Right lung (tissue), 5 donors: ENCODE results near the gene TCEA3. TPM values are rescaled to one million over a fixed set of nuclear protein-coding genes. Genes with fewer than 3 reads are reported as not detected.
A peak's percentile ranks its signal among the peaks of the same experiment; 100 is the strongest.

Source experiments
- DNase-seq, 2 donors: peaks; one replicate each; pipeline ENCODE4 v3.0.0-alpha.2; 2013
- polyA plus RNA-seq, 5 donors: library from polyadenylated mRNA; unstranded; fragments of 120-200 nt; gene quantifications; one replicate each; pipeline versions ENCODE4 v1.2.1 to v1.2.3, GENCODE V29; 2013; ENCODE audit warnings: inconsistent platforms in 1 of 5, low replicate concordance in 1 of 5; ENCODE audit not compliant: insufficient read length in 5 of 5, insufficient read depth in 1 of 5

The TCEA3 gene
- polyA plus RNA-seq, 5 donors: 15.2 to 39.8 (median 28.2) TPM

DNA sequence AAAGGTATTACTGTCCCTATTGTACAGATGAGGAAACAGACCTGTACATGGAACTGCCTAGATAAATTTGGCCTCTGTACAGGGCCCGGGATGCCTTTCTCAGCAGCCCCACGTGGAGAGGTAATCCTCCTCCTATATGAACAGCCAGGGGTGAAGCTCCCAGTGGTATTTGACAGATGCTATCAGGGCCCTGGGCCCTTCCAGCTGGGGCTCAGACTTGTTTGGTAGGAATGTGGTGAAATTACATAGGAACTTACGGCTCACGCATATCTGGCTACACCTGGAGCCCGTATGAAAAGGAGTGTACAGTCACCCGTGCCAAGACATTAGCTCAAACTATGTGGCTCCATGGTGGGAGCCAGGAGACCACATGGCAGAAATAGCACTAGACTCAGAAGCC is 24.8 kb upstream of the TCEA3 start:
- DNase-seq: no peak

DNA sequence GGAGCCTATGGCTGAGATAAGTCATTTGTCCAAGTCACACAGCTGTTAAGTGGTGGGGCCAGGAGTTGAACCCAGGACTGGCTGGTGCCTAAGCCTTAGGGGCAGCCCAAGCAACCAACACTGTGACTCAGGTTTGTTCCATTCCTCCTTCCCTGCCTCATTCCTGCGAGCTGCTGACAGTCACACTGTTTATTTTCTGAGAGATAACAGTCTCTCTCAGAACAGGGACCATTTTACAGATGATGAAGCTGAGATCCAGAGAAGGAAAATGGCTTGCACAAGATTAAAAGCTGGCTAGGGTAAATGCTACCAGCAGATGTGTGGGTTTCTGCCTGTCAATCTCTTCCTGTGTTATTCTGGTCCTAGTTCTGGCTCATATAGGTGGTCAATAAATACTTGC is 24.3 kb upstream of the TCEA3 start:
- no peak for DNase-seq

DNA sequence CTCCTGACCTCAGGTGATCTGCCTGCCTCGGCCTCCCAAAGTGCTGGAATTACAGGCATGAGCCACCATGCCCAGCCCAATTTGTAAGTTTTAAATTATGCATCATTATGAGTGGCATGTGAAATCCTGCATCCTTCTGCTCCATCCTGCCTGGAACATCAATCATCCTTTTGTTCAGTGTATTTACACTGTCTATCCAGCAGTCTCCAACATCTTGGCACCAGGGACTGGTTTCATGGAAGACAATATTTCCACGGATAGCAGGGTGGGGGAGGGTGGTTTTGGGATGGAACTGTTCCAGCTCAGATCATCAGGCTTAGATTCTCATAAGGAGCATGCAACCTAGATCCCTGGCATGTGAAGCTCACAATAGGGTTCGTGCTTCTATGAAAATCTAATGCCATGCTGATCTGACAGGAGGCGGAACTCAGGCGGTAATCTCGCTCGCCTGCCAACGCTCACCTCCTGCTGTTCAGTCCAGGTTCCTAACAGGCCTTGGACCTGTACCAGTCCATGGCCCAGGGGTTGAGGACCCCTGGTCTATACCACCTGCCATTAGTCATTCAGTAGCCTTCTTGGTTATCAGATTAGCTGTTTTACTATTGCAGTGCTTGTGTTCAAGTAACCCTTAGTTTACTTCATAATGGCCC is 22.2 kb upstream of the TCEA3 start:
- DNase-seq: no peak

DNA sequence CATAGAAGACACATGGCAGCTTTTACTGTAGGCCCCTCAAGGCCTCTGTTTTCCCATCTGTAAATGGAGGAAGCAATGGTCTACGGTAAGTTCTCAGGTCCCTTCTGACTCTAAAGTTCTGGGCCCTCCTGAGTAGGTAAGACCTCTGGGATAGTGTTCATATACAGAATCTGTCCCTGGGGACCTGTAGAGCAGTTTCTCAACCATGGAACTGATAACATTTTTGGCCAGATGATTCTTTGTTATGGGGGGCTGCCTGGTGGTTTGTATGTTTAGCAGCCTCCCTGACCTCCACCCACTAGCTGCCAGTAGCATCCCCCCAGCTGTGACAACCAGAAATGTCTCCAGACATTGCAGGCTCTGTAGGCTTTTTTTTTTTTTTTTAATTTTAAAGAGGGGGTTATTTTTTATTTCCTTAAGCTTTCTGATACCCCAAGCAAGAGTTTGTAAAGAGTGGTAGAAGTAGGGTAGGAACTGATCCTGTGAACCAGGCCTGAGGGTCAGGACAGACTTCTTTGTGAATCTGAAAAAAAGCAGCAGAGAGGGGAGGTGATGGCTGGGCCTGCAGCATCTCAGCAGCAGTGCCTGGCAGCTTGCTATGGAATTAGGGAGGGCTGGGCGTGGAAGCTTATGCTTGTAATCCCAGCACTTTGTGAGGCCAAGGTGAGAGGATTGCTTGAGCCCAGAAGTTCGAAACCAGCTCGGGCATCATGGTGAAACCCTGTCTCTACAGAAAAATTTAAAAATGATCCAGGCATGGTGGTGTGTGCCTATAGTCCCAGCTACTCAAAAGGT is 20.2 kb upstream of the TCEA3 start:
- DNase-seq: no peak

DNA sequence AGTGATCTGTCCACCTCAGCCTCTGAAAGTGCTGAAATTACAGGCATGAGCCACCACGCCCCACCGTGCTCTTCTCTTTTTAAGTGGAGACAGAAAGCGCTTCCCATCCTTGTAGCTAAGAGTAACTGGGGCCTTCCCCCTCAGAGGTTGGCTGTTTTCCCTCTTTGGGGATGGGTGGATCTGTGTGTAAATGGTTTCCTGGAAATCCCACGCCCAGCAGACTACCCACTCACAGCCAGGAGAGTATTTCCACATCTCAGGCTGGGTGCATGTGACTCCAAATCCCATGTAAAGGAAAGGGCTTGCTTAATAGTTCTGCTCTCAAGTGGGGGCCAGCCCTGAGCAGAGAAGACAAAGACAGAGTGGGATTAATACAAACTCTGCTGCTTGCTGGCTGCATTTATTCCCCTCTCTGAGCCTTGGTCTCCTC is 19.6 kb upstream of the TCEA3 start:
- no peak for DNase-seq

DNA sequence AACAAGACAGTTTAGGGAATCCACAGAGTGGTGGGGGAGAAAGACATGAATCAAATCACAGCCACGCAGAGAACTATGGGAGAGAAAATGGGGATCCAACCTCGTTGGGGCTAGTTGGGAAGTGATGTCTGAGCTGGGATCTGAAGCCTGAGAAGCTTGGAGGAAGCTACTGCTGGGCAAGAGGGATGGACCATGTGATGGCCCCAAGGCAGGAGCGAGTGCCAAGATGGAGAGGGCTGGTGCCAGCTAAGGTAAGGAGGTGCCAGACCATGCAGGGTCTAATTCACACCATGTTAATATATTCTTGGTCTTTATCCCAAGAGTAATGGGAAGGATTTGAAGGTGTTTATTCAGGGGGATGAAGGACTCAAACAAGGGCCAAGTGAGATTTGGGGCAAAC is 18.2 kb upstream of the TCEA3 start:
- no peak for DNase-seq

DNA sequence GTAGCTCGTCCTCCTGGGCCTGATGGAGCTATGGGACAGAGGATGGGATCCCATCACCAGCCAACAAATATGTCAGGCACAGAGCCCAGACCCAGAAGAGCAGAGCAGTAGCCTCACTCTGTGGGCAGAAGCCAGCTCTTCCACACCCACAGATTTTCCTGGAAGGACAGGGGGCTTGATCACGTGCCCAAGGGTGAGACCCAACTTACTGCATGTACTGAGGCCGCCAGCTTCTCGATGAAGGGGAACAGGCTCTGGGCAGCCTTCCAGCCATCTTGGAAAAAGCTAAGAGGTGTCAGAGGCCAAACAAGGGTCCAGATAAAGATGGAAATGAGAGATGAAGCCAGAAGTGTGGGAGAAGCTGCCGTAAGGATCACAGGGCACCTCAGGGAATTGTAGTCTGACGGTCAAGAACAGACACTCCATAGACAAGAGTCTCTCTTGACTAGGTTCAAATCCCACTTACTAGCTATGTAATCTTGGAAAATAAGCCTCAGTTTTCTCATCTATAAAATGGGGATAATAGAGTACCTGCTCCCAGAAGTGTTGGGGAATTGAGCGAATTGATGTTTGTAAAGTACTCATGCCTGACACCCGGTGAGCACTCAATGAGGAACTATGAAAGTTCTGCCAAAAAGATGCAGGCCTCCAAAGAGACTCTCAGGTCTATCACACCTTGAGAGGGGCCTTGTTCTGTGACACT is 17.0 kb upstream of the TCEA3 start:
- DNase-seq: no peak

DNA sequence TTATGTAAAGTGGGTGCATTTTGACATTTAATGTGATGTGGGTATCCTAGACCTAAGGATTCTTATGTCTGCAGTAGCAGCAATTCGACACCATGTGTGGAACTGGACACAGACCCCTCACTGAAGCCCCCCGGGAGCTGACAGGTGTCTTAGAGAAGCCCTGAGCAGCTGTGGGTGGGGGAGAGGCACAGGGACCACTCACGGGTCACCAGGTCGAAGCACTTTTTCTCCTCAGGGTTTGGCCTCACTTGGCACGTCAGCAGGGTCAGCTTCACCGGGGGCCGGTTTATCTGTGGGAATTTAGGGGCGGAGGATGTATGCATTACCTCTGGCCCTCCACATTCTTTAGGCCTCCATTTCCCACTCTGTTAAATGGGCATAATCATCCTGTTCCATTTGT is 14.0 kb upstream of the TCEA3 start:
- no peak for DNase-seq

DNA sequence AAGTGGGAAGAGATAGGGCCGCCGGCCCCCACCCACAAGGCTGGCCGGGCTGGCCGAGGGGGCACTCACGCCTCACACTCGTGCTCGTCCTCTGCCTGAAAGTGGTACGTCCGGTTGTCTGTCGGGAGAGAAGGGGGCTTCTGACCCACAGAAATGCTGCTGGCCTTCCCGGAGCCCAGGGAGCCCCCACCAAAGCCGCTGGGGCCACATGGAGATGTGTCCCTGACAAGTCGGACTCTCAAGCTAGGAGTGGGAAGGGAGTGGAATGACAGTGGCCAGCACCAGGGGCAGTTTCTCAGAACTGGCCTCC is 12.8 kb upstream of the TCEA3 start:
- DNase-seq: no peak

DNA sequence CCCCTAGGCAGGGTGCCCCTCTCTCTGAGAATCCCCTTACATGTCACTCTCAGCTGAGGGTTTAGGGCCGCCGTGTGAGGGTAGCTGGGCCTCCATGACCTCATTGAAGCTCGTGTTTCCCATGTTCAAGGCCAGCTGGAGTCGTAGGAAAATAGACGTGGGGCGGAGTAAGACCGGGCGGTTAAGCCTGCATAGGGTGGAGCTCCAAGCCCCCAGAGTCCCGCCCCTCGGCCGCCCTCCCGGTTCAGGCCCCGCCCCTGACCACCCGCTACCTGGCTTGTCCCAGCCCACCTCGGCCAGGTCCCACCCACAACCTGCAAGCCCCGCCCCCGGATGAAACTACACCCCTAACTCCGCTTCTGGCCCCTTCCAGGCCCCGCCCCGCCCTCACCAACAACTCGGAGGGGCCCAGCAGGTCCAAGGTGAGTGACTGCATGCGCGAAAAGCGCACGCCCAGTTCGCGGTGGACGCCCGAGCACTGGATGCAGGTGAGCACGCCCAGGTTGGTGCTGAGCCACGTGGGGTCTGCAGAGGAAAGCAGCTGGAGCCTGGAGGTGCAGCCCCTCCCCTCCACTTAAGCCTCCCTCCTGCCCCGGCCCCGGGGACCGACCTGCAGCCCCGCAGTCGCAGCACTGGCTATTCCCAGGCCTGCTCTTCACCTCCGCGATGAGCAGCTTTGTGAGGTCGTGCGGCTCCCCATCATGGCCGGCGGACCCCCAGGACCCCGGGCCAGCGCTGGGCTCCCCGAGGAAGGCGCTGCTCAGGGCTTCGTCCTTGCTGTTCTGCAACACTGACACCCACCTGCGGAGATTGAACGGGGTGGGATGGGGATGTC is 12.2 kb upstream of the TCEA3 start:
- peak in 1 of 2 donors; percentile 6 for DNase-seq

DNA sequence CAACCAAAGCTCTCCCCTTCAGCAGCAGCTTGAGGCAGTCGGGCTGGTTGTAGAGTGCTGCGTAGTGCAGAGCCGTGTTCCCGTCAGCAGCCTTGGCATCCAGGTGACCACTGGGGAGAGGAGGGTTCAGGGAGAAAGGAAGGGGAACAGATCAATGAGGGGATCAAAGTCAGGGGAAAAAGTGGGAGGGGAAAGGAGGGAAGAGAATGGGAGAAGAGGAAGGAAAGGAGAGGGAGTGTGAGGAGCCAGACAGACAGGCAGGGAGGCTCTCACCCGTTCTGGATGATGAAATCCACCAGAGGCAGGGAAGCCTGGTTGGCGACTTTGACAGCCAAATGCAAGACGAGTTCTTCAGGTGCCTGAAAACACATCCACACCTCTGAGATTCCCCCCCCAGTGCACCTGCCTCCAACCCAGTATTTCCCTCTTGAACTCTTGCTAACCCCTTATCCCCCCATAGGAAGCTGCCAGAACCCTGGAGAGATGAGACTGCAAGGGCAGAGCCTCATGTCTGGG is 9.8 kb upstream of the TCEA3 start:
- DNase-seq: no peak

DNA sequence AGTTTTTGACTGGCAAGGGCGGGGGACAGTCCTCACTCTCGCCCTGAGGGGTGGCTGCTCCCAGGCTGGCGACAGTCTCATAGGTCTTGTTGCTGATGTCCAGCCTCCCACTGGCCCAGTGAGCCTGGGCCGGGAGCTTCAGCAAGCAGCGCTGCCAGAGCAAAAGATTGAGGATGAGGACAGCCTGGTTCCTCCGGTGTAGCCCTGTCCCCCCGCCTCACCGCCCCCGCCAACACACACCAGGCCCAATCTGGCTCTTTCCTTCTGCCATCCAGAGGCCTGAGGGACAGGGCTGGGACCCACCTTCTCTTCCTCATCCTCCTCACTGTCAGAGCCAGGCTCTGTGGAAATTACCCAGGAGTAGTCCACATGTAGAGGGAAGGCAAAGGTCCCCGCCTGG is 8.6 kb upstream of the TCEA3 start:
- DNase-seq: no peak

DNA sequence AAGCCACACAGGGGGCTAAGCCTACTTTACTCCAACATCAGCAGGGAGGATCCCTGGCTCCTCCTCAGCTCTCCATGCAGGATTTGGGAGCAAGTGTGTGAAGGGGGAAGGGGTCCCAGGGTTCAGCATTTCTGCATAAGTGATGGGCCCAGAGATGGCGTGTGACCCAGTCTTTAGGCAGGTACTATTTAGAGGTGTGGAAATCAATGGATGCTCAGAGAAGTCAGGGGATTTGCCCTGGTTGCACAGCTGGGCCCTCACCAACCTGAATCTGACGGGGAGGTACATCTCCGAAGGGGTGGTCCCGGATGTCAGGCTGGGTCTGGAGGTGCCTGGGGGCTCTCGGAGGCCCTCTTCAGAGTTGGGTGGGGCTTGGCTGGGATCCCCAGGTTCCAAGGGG is 6.9 kb upstream of the TCEA3 start:
- DNase-seq: no peak

DNA sequence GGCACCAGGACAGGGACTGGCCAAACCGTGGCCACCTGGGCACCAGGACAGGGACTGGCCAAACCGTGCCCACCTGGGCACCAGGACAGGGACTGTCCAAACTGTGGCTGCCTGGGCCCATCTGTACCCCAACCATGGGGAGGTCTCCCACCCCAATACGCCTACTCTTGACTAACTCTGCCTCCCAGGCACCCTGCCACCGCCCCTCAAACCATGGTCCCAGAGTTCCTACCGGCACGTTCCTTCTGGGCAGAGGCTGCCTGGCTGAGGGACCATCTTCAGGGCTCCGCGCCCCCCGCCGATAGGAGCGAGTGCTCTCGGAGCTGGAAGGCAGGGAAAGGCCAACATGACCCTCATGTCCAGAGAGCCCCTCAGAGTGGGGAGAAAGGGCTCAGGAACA is 6.3 kb upstream of the TCEA3 start:
- no peak for DNase-seq

DNA sequence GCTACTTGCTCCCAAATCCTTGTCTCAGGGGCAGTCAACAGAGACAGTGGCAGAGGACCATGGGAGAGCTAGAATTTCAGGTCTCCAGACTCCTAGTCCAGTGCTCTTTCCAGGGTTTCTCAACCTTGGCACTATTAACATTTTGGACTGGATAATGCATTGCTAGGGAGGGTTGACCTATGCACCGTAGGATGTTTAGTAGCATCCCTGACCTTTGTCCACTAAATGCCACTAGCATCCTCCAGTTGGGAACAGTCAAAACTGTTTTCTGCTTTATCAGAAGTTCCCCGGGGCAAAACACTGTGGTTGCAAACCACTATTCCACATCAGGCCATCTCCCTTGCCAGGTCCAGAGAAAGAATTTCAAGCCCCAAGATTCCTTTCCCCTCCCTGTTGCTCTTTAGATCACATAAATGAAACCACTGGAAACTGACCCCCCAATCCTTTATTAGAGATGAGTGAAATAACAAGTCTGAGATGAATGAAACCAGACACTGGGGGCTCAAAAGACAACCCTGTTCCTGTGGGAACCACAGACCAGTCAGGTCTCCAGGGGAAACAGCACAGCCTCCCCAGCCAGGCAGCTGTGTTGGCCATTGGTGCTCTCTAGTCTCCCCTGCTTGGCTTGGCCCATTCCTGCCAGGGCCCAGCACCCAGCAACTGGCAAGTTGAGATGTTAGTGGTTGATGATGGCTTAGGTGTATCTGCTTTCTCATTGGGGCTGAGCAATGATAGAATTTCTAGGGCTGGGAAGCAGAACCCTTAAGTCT is 3.8 kb upstream of the TCEA3 start:
- DNase-seq: no peak

DNA sequence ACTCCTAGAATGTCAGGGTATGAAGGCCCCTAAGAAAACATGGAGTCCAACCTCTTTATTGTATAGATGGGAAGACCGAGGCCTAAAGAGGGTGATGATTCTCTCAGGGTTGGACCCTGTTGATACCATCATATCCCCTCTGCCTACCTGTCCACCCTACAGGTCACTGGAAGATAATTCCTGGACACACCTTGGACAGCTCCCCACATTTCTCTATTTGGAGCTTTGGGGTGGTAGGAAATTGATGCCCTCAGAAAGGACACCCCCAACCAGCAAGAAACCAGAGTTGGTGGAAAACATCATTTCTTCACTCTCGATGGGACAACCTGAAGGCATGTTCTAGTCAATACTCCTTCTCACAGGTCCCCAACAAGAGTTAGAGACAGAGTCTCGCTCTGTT is 3.0 kb upstream of the TCEA3 start:
- no peak for DNase-seq

DNA sequence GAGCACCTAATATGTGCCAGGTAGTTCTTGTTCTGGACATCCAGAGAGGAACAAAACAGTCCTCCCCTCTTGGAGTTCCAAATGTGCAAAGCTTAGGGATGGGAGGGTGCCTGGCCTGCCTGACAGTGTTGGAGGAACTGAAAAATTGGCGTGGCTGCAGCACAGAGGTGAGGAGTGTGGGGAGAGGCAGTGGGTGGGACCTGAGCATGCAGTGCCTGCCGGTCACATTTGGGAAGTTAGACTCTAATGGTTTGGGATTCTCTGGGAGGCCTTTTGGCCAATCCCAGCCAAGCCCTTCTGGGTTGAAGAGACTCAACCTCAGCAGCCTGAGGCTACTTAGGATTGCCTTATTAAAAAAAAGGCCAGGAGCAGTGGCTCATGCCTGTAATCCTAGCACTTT is 2.3 kb upstream of the TCEA3 start:
- no peak for DNase-seq

DNA sequence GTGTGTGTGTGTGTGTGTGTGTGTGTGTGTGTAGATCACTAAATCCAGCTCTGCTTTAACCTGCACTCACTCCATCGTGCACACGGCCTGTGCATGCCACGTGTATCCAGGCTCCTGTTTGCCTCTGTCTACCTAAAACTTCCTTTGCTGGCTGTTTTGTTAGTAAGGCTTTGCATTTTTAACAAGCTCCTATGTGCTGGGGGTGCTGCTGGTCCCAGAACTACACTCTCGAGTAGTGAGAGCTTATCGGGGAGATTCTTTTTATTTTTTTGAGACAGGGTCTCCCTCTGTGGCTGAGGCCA is 596 bp upstream of the TCEA3 start:
- DNase-seq: no peak

DNA sequence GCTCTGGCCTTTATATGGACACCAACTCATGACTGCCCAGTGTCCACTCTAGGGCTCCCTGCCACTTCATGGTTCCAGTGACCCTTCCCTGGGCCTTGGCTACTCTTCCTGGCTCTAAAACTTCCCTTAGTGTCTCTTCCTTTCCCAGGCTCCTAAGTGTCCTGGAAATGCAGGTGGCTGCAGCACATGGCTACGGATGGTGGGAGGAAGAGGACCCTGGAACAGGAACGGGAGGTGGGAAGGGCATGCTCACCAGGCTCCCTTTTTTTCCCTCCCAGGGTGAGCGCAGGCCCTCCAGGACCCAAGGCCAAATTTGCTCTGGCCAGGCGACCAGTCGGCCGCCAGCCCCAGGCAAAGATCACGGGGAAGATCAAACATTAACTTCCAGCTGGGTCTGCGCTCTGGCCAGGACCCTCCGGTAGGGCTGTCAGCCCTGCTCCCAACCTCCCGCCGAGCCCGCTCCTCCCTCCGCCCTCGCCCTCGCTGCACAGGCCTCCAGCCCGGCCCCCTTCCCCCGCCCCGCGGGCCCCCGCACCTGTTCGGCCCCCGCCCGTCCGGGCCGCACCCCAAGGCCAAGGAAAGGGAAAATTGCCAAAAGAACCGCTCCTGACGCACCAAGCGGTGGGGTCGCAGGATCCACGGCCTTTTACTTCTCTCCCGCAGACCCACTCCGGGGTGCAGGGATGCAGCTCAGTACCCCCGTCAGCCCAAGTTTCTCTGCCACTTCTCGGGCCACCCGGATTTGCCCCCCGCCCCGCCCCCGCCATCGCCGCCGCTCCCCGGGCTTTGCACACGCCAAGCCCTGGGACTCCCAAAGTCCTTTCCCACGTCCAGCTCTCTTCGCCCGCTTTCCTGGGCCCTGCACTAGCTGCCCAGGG is 894 bp downstream of the TCEA3 start:
- DNase-seq: no peak

DNA sequence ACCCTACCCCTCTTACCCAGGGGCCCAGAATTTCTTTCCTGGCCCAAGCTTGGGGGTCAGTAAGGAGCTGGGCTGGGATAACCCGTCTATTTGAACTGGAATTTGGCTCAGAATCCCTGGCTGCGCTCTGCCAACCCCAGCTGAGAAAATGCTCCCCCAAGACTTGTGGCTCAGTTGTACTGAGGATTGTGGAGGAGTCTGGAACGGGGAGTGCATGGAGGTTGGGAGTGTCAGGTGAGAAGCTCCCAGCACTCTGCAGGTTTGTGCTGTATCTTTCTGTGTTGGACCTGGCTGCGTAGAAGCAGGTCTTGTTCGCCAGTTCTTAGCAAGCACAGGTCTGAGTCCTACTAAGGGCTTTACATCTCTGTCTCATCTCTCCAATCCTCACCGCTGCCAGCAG is 1.6 kb downstream of the TCEA3 start:
- DNase-seq: no peak
